HG02798 (cell line): Measurements from ENCODE around the gene PTPRE.

Source experiments
- ATAC-seq: cut with Tn5 transposase; IDR thresholded peaks from one replicate; pipeline ENCODE4 v1.9.1; 2021; ENCODE audit warnings: mild to moderate bottlenecking; ENCODE audit not compliant: unreplicated experiment, poor library complexity

Gene PTPRE

GRCh38 chr10:127992376-127992775, 85.5 kb downstream of the PTPRE start:
- ATAC-seq = no peak

- no peak for ATAC-seq
Measured at GRCh38 chr10:127993056-127993690, 86.3 kb downstream of the PTPRE start.

- ATAC-seq = no peak
Measured at GRCh38 chr10:127995939-127996338, 89.0 kb downstream of the PTPRE start.

- no peak for ATAC-seq
Measured at GRCh38 chr10:127996586-127996985, 89.7 kb downstream of the PTPRE start.

GRCh38 chr10:127997271-127997670, 90.4 kb downstream of the PTPRE start:
- no peak for ATAC-seq

GRCh38 chr10:127997937-127998336, 91.0 kb downstream of the PTPRE start:
- ATAC-seq = no peak

- ATAC-seq = no peak
Measured at GRCh38 chr10:127998501-127999144, 91.7 kb downstream of the PTPRE start.

- no peak for ATAC-seq
Measured at GRCh38 chr10:127999297-128000129, 92.6 kb downstream of the PTPRE start.

- ATAC-seq = no peak
Measured at GRCh38 chr10:128000471-128001362, 93.8 kb downstream of the PTPRE start.

- ATAC-seq = no peak
Measured at GRCh38 chr10:128001363-128001745, 94.5 kb downstream of the PTPRE start.

GRCh38 chr10:128001849-128002248, 94.9 kb downstream of the PTPRE start:
- no peak for ATAC-seq

GRCh38 chr10:128003521-128003920, 96.6 kb downstream of the PTPRE start:
- ATAC-seq = no peak

- ATAC-seq = no peak
Measured at GRCh38 chr10:128005858-128006257, 99.0 kb downstream of the PTPRE start.

GRCh38 chr10:128007056-128007455, 100.2 kb downstream of the PTPRE start:
- no peak for ATAC-seq

GRCh38 chr10:128007971-128008370, 101.1 kb downstream of the PTPRE start:
- ATAC-seq = no peak

- no peak for ATAC-seq
Measured at GRCh38 chr10:128008521-128009250, 101.8 kb downstream of the PTPRE start.

GRCh38 chr10:128009372-128010126, 102.6 kb downstream of the PTPRE start:
- no peak for ATAC-seq

- ATAC-seq = peak; percentile 87
Measured at GRCh38 chr10:128011059-128011979, 104.4 kb downstream of the PTPRE start.
